ENCODE data around the gene NSDHL.

DNA sequence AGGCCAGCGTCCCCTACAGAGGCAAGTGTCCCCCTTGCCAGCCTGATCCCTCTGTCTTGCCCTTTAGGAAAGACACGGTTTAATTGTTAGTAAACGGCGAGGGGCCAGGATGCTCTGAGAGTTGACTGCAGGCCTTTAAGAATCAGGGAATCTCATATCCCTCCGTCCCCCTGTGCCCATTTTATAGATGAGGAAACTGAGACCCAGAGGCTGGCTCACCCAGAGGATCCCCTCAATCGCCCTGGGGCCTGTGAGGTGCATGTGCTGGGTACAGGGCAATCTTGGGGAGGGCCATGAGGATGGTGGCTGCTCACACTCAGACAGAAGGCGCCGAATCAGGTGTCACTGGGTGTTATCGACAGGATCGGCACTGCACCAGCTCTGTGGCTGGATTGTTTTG, 67.6 kb downstream of the NSDHL start:
- TF ChIP-seq, protein P1, sequence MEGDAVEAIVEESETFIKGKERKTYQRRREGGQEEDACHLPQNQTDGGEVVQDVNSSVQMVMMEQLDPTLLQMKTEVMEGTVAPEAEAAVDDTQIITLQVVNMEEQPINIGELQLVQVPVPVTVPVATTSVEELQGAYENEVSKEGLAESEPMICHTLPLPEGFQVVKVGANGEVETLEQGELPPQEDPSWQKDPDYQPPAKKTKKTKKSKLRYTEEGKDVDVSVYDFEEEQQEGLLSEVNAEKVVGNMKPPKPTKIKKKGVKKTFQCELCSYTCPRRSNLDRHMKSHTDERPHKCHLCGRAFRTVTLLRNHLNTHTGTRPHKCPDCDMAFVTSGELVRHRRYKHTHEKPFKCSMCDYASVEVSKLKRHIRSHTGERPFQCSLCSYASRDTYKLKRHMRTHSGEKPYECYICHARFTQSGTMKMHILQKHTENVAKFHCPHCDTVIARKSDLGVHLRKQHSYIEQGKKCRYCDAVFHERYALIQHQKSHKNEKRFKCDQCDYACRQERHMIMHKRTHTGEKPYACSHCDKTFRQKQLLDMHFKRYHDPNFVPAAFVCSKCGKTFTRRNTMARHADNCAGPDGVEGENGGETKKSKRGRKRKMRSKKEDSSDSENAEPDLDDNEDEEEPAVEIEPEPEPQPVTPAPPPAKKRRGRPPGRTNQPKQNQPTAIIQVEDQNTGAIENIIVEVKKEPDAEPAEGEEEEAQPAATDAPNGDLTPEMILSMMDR (IDR thresholded peaks at IDR 0.05), result no peak
- no peak for TF ChIP-seq POLR2A (IDR thresholded peaks at IDR 0.05)

All from prostate gland (tissue), 2 donors.